Spleen (tissue), 7 donors: ENCODE results near the gene HPGDS.

Experiments used
- POLR2A ChIP-seq, 3 donors: fragments of 450-650 bp; IDR thresholded peaks; one replicate each; pipeline ENCODE4 v1.5.1; 2017; ENCODE audit warnings: antibody characterized with exemption in 3 of 3, mild to moderate bottlenecking in 1 of 3
- POLR2AphosphoS5 ChIP-seq, 3 donors: sonication (generic); formaldehyde crosslinking; IDR thresholded peaks; one replicate each; pipeline ENCODE4 v1.5.1; 2017; ENCODE audit warnings: antibody characterized with exemption in 3 of 3
- TF ChIP-seq, protein P1 (sequence below), 11 experiments: fragments of 200-600 bp in 7 of 11; fragments of 450-650 bp in 4 of 11; sonication (generic) in 4 of 11; IDR thresholded peaks in 8 of 11; conservative IDR thresholded peaks in 3 of 11; 1 replicate in 7 of 11; 2 replicates in 4 of 11; pipeline versions ENCODE4 v1.4.0 to v1.8.0; 2016 to 2021; ENCODE audit warnings: antibody characterized with exemption in 11 of 11, inconsistent platforms in 4 of 11, mild to moderate bottlenecking in 1 of 11
- donor health status: DM: no; HTN: no; CAD: no; lungs with moderate emphysema.
- donor health status: DM: no; HTN: no; CAD: no.
- donor health status: DM: no; HTN: no; CAD: no.

DNA sequence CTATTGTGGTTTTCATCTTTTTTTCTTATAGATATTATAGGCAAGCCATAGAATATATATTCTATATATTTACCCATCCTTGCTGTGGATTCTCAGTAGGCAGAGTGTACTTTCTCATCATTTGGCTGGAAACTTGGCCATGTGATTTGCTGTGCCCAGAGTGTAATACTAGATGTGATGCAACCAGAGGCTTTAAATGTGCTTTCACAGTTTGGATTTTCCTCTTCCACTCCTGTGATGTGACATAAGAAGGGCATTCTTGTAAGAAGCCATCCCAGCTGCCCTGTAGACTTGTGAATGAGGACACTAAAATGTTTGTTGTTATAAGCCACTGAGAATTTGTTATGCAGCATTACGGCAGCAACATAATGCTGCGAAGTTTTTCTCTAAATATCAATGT is 10.4 kb upstream of the HPGDS start:
- TF ChIP-seq, protein P1, sequence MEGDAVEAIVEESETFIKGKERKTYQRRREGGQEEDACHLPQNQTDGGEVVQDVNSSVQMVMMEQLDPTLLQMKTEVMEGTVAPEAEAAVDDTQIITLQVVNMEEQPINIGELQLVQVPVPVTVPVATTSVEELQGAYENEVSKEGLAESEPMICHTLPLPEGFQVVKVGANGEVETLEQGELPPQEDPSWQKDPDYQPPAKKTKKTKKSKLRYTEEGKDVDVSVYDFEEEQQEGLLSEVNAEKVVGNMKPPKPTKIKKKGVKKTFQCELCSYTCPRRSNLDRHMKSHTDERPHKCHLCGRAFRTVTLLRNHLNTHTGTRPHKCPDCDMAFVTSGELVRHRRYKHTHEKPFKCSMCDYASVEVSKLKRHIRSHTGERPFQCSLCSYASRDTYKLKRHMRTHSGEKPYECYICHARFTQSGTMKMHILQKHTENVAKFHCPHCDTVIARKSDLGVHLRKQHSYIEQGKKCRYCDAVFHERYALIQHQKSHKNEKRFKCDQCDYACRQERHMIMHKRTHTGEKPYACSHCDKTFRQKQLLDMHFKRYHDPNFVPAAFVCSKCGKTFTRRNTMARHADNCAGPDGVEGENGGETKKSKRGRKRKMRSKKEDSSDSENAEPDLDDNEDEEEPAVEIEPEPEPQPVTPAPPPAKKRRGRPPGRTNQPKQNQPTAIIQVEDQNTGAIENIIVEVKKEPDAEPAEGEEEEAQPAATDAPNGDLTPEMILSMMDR (IDR thresholded peaks at IDR 0.05 in 8 of 11, conservative IDR thresholded peaks at IDR 0.05 in 3 of 11): no peak
- TF ChIP-seq POLR2A (IDR thresholded peaks at IDR 0.05) (no peak), POLR2AphosphoS5 (IDR thresholded peaks at IDR 0.05) (no peak)
